HEK293 (cell line): ENCODE data around the gene EBF4.

Source experiments
- CTCF ChIA-PET: fragments of 350-600 bp; formaldehyde crosslinking; extraction: SDS; loops from one replicate; lab custom pipeline; 2021; ENCODE audit warnings: antibody characterized with exemption; lab: Yijun Ruan, JAX
- POLR2A ChIA-PET: fragments of 300-600 bp; formaldehyde crosslinking; extraction: SDS; loops from one replicate; lab custom pipeline; 2020; ENCODE audit warnings: antibody characterized with exemption, inconsistent platforms; lab: Yijun Ruan, JAX
- H3K27ac ChIP-seq: fragments of 200-500 bp; sonication (Bioruptor generic); 2 replicates; pipeline ENCODE4 v1.5.1; 2014; ENCODE audit warnings: low read depth, low read length, control low read depth, inconsistent platforms; ENCODE audit errors: extremely low read depth
- H3K36me3 ChIP-seq, 2 experiments: fragments of 200-500 bp in 1 of 2; sonication (Bioruptor generic) in 1 of 2; 1 replicate in 1 of 2; 2 replicates in 1 of 2; pipeline ENCODE4 v1.5.1; 2014 to 2017; ENCODE audit warnings: inconsistent platforms in 2 of 2, low read length in 2 of 2; ENCODE audit not compliant: control insufficient read depth in 2 of 2, insufficient read depth in 1 of 2
- H3K4me1 ChIP-seq: fragments of 200-500 bp; sonication (Bioruptor generic); 2 replicates; pipeline ENCODE4 v1.5.1; 2014; ENCODE audit warnings: mild to moderate bottlenecking, low read length, inconsistent platforms; ENCODE audit not compliant: control insufficient read depth, insufficient read depth
- H3K4me3 ChIP-seq: 2 replicates; pipeline ENCODE4 v1.5.1; 2011; ENCODE audit warnings: low read depth, mild to moderate bottlenecking, control low read depth, low read length, moderate library complexity
- H3K9me3 ChIP-seq: fragments of 200-500 bp; sonication (Bioruptor generic); 2 replicates; pipeline ENCODE4 v1.5.1; 2014; ENCODE audit warnings: low read depth, low read length, inconsistent platforms; ENCODE audit not compliant: control insufficient read depth, insufficient read depth
- EGR2 ChIP-seq: fragments of 450-650 bp; formaldehyde crosslinking; IDR thresholded peaks from 2 replicates; pipeline ENCODE4 v1.5.1; 2016; ENCODE audit warnings: low read depth, missing biosample characterization, missing genetic modification characterization
- HOXD13 ChIP-seq: sonication (generic); formaldehyde crosslinking; IDR thresholded peaks from 2 replicates; pipeline ENCODE4 v1.8.0; 2022; ENCODE audit warnings: missing genetic modification reagents, borderline replicate concordance
- PRDM10 ChIP-seq: fragments of 450-650 bp; formaldehyde crosslinking; IDR thresholded peaks from 2 replicates; pipeline ENCODE4 v1.5.1; 2016; ENCODE audit warnings: missing biosample characterization, missing genetic modification characterization
- ZFHX2 ChIP-seq: fragments of 450-650 bp; formaldehyde crosslinking; conservative IDR thresholded peaks from 2 replicates; pipeline ENCODE4 v1.5.1; 2016; ENCODE audit warnings: missing biosample characterization, missing genetic modification characterization
- ZIC2 ChIP-seq: fragments of 450-650 bp; formaldehyde crosslinking; IDR thresholded peaks from 2 replicates; pipeline ENCODE4 v1.5.1; 2016; ENCODE audit warnings: missing biosample characterization, missing genetic modification characterization
- ZNF175 ChIP-seq: fragments of 450-650 bp; formaldehyde crosslinking; IDR thresholded peaks from 2 replicates; pipeline ENCODE4 v1.5.1; 2016; ENCODE audit warnings: missing biosample characterization, missing genetic modification characterization
- ZNF19 ChIP-seq: fragments of 450-650 bp; formaldehyde crosslinking; IDR thresholded peaks from 2 replicates; pipeline ENCODE4; 2016; ENCODE audit warnings: missing biosample characterization, missing genetic modification characterization, low read depth
- ZNF223 ChIP-seq: fragments of 450-650 bp; formaldehyde crosslinking; IDR thresholded peaks from 2 replicates; pipeline ENCODE4 v1.5.1; 2016; ENCODE audit warnings: missing biosample characterization, missing genetic modification characterization
- ZNF501 ChIP-seq: fragments of 450-650 bp; formaldehyde crosslinking; IDR thresholded peaks from 2 replicates; pipeline ENCODE4 v1.5.1; 2016; ENCODE audit warnings: missing biosample characterization, missing genetic modification characterization
- ZNF529 ChIP-seq: fragments of 450-650 bp; formaldehyde crosslinking; IDR thresholded peaks from 2 replicates; pipeline ENCODE4 v1.5.1; 2017; ENCODE audit warnings: missing genetic modification characterization, missing biosample characterization; ENCODE audit not compliant: insufficient replicate concordance
- ZNF624 ChIP-seq: fragments of 450-650 bp; formaldehyde crosslinking; IDR thresholded peaks from 2 replicates; pipeline ENCODE4 v1.5.1; 2017; ENCODE audit warnings: missing biosample characterization, missing genetic modification characterization
- ZNF658 ChIP-seq: fragments of 450-650 bp; formaldehyde crosslinking; IDR thresholded peaks from 2 replicates; pipeline ENCODE4; 2016; ENCODE audit warnings: missing biosample characterization, missing genetic modification characterization
- ZNF664 ChIP-seq: fragments of 450-650 bp; formaldehyde crosslinking; IDR thresholded peaks from 2 replicates; pipeline ENCODE4 v1.5.1; 2016; ENCODE audit warnings: missing biosample characterization, missing genetic modification characterization
- ZNF791 ChIP-seq: fragments of 450-650 bp; formaldehyde crosslinking; IDR thresholded peaks from 2 replicates; pipeline ENCODE4 v1.5.1; 2016; ENCODE audit warnings: missing biosample characterization, missing genetic modification characterization
- ZSCAN16 ChIP-seq: fragments of 450-650 bp; formaldehyde crosslinking; IDR thresholded peaks from 2 replicates; pipeline ENCODE4 v1.5.1; 2016; ENCODE audit warnings: missing biosample characterization, missing genetic modification characterization
- ZSCAN23 ChIP-seq: fragments of 450-650 bp; formaldehyde crosslinking; IDR thresholded peaks from 2 replicates; pipeline ENCODE4 v1.5.1; 2016; ENCODE audit warnings: missing biosample characterization, missing genetic modification characterization
- TF ChIP-seq, protein P1 (sequence below): fragments of 450-650 bp; formaldehyde crosslinking; IDR thresholded peaks from 2 replicates; pipeline ENCODE4 v1.5.1; 2017; ENCODE audit warnings: missing biosample characterization, missing genetic modification characterization

The EBF4 gene

GRCh38 chr20:2696646-2697045 is 4.1 kb downstream of the EBF4 start:
- peaks cover 0 to 3% of the 10 kb centered on the region in 2 experiments; a peak in 1 of 3 replicates for H3K36me3 ChIP-seq
- H3K9me3 ChIP-seq = no peaks in the 10 kb centered on the region
- H3K27ac ChIP-seq = no peak overlapping the region
- TF ChIP-seq ZNF175 (tag by site-specific recombination) = no peak
- TF ChIP-seq ZNF501 (tag by site-specific recombination) = no peak
- TF ChIP-seq ZFHX2 (tag by site-specific recombination) = peak; percentile 55
- no peak for TF ChIP-seq HOXD13 (CRISPR knock-in tag)
- TF ChIP-seq EGR2 (tag by site-specific recombination) = peak; percentile 60
- TF ChIP-seq, protein P1, sequence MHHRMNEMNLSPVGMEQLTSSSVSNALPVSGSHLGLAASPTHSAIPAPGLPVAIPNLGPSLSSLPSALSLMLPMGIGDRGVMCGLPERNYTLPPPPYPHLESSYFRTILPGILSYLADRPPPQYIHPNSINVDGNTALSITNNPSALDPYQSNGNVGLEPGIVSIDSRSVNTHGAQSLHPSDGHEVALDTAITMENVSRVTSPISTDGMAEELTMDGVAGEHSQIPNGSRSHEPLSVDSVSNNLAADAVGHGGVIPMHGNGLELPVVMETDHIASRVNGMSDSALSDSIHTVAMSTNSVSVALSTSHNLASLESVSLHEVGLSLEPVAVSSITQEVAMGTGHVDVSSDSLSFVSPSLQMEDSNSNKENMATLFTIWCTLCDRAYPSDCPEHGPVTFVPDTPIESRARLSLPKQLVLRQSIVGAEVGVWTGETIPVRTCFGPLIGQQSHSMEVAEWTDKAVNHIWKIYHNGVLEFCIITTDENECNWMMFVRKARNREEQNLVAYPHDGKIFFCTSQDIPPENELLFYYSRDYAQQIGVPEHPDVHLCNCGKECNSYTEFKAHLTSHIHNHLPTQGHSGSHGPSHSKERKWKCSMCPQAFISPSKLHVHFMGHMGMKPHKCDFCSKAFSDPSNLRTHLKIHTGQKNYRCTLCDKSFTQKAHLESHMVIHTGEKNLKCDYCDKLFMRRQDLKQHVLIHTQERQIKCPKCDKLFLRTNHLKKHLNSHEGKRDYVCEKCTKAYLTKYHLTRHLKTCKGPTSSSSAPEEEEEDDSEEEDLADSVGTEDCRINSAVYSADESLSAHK (tag by site-specific recombination) = no peak
- no peak for TF ChIP-seq ZNF658 (tag by site-specific recombination)
- no peak for TF ChIP-seq ZSCAN23 (tag by site-specific recombination)
- TF ChIP-seq ZNF664 (tag by site-specific recombination) = no peak
- no peak for TF ChIP-seq ZNF791 (tag by site-specific recombination)
- H3K4me1 ChIP-seq = peaks cover 13% of the 10 kb centered on the region
- POLR2A ChIA-PET = no interaction called here
- no peak overlapping the region for H3K4me3 ChIP-seq
- CTCF ChIA-PET = interaction anchor here (0.7 to 1.3 kb wide), 3 partner anchors 9 to 47 kb away, joined by 3 to 4 read pairs (median 3); no protein-coding TSS in a partner anchor

DNA sequence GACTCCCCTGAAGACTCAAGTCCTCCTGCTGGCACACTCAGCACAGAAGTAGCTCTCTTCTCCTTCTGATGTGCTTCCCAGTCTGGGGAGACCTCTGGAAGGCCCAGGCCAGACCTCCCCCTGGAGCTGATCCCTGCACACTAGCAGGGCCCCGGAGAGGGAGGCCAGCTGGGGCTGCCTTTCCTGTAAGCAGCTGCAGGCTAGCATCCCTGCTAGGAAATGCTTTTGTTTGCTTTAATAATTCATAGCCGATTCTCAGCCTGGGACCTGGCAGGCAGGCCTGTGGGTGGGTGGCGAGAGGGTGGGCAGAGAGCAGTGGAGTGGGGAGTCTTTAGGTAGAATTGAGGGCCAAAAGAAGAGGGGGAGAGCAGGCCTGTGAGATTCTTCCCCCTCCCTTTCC is 5.2 kb downstream of the EBF4 start:
- no peaks in the 10 kb centered on the region for H3K9me3 ChIP-seq
- TF ChIP-seq ZIC2 (tag by site-specific recombination) = peak; percentile 67
- no peak for TF ChIP-seq ZNF19 (tag by site-specific recombination)
- TF ChIP-seq ZFHX2 (tag by site-specific recombination) = peak; percentile 52; the same call in 1 of the 2 replicates
- TF ChIP-seq ZNF223 (tag by site-specific recombination) = no peak
- TF ChIP-seq ZNF529 (tag by site-specific recombination) = no peak
- TF ChIP-seq ZNF624 = no peak
- TF ChIP-seq, all 188 proteins: peak for 2
- H3K4me3 ChIP-seq = no peak overlapping the region
- peaks cover 13% of the 10 kb centered on the region for H3K4me1 ChIP-seq
- POLR2A ChIA-PET = no interaction called here
- H3K36me3 ChIP-seq = peaks cover 0 to 3% of the 10 kb centered on the region in 2 experiments; a peak in 1 of 3 replicates
- CTCF ChIA-PET = interaction anchor here (1.3 kb wide), 2 partner anchors 10 to 46 kb away, joined by 4 read pairs; no protein-coding TSS in a partner anchor
- no peak overlapping the region for H3K27ac ChIP-seq

- no peak overlapping the region for H3K27ac ChIP-seq
- H3K9me3 ChIP-seq = no peaks in the 10 kb centered on the region
- peaks cover 13% of the 10 kb centered on the region for H3K4me1 ChIP-seq
- ChIA-PET POLR2A (no interaction called here), CTCF (interaction anchor here (1.3 kb wide), 1 partner anchor 45 kb away, joined by 4 read pairs; no protein-coding TSS in a partner anchor)
- TF ChIP-seq PRDM10 (tag by site-specific recombination) (peak; percentile 55), ZSCAN16 (tag by site-specific recombination) (no peak)
- no peak overlapping the region for H3K4me3 ChIP-seq
- H3K36me3 ChIP-seq = peaks cover 0 to 3% of the 10 kb centered on the region in 2 experiments; a peak in 1 of 3 replicates
Measured at GRCh38 chr20:2698186-2698817, 5.7 kb downstream of the EBF4 start.
